LNCaP clone FGC (cell line): ENCODE data around the gene CDH8.

Source experiments
- DNase-seq: peaks from one replicate; pipeline ENCODE4 v3.0.0-alpha.2; 2011; ENCODE audit warnings: low read depth
- H3K4me3 ChIP-seq: 2 replicates; pipeline ENCODE4 v1.5.1; 2011; ENCODE audit warnings: mild to moderate bottlenecking, low read depth, low read length, control low read depth
- TF ChIP-seq, protein P1 (sequence below): IDR thresholded peaks from 2 replicates; pipeline ENCODE4 v1.5.1; 2012; ENCODE audit warnings: mild to moderate bottlenecking; ENCODE audit not compliant: control insufficient read depth, insufficient read depth; ENCODE audit errors: extremely low read depth

Gene CDH8, protein sequence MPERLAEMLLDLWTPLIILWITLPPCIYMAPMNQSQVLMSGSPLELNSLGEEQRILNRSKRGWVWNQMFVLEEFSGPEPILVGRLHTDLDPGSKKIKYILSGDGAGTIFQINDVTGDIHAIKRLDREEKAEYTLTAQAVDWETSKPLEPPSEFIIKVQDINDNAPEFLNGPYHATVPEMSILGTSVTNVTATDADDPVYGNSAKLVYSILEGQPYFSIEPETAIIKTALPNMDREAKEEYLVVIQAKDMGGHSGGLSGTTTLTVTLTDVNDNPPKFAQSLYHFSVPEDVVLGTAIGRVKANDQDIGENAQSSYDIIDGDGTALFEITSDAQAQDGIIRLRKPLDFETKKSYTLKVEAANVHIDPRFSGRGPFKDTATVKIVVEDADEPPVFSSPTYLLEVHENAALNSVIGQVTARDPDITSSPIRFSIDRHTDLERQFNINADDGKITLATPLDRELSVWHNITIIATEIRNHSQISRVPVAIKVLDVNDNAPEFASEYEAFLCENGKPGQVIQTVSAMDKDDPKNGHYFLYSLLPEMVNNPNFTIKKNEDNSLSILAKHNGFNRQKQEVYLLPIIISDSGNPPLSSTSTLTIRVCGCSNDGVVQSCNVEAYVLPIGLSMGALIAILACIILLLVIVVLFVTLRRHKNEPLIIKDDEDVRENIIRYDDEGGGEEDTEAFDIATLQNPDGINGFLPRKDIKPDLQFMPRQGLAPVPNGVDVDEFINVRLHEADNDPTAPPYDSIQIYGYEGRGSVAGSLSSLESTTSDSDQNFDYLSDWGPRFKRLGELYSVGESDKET

DNA sequence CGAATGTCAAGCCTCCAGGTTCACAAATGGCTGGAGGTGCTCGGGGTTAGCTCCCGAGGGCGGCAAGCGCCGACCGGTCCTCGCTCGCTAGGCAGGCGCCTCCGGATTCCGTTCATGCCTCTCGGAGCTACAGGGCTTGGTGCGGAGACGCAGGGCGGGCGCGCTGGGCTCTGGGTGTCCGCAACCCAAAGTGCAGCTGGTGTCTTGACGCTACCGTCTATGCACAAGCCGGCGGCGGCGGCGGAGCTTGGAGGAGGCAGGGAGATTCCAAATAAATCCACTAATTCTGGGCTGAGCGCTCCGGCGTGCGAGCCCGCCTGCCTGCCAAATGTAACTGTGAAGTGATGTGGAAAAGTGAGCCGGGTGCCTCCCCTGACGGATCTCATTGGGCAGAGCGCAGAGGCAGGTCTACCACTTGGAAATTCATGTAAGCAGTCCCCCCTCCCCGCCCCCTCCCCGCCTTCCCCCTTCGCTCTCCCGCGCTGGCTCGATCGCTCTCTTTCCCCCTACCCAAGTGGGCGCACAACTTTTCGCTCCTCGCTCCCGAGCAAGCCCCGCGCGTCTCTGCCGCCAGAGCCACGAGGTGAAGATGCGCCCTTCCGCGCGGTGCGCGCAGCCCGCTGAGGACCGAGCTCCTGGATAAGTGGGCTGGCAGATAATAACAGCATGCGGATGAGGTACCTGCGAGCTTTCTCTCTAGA, at the start of gene CDH8:
Gene CDH8, minus strand, starts transcription at position 338 of the 701 bp plus-strand sequence. CDS start 15,035 bp downstream, outside the sequence.
- DNase-seq: no peak
- TF ChIP-seq, protein P1, sequence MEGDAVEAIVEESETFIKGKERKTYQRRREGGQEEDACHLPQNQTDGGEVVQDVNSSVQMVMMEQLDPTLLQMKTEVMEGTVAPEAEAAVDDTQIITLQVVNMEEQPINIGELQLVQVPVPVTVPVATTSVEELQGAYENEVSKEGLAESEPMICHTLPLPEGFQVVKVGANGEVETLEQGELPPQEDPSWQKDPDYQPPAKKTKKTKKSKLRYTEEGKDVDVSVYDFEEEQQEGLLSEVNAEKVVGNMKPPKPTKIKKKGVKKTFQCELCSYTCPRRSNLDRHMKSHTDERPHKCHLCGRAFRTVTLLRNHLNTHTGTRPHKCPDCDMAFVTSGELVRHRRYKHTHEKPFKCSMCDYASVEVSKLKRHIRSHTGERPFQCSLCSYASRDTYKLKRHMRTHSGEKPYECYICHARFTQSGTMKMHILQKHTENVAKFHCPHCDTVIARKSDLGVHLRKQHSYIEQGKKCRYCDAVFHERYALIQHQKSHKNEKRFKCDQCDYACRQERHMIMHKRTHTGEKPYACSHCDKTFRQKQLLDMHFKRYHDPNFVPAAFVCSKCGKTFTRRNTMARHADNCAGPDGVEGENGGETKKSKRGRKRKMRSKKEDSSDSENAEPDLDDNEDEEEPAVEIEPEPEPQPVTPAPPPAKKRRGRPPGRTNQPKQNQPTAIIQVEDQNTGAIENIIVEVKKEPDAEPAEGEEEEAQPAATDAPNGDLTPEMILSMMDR: no peak
- no peak within 1 kb of the TSS for H3K4me3 ChIP-seq

DNA sequence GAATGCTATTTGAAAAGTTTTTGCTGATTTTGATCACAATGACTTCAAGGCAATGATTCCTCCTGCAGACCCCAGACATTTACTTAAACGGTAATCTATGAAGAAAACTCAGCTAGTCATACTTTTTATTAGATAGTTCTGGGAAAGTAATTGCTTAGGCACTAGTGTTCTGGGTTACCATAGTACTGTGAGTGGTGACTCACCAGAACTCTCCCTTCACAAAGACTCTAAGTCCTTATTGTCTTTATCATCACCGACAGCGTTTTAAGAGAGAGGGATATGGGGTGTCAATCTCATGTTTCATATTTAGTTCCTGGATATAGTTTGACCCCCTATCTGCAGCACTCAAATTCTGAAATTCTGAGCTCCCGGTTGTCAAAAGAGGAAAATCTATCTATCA, 43.0 kb upstream of the CDH8 start:
- TF ChIP-seq, protein P1: no peak
- no peak for DNase-seq
- no peak overlapping the region for H3K4me3 ChIP-seq

DNA sequence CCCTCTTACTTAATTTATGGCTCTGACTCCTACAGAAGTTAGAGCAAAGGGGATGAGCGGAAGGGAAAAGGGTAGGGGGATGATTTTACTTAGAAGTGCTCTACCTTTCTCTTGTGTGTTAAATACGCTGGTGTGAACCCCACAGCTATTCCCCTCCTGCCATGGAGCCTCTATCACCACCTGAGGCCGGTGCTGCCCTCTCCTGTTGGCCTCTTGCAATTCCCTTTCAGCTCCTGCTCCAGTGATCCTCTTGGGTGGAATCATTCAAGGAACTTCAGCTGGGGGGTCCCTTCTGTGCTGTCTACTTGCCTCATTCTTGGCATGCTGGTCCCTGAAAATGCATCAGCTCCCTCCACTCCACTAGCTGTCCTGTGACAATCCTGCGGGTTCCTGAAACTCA, 41.8 kb upstream of the CDH8 start:
- no peak overlapping the region for H3K4me3 ChIP-seq
- DNase-seq: no peak
- TF ChIP-seq, protein P1: peak; percentile 39

DNA sequence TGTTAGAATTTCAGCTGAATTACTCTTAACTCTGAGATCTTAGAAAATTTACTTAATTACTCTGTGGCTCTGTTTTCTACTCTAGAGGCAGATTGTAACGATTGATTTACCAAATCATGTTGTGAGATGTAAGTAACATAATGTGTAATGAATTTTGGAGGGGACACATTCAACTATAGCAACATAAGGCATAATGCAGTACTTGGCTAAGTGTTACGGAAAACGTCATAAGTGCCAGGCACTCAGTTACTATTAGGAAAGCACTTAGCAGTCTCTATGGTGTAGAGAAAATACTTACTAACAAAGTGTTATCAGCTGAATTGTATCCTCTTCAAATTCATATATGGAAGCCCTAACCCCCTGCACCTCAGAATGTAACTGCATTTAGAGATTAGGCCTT, 40.6 kb upstream of the CDH8 start:
- no peak for DNase-seq
- TF ChIP-seq, protein P1: no peak
- H3K4me3 ChIP-seq: no peak overlapping the region

DNA sequence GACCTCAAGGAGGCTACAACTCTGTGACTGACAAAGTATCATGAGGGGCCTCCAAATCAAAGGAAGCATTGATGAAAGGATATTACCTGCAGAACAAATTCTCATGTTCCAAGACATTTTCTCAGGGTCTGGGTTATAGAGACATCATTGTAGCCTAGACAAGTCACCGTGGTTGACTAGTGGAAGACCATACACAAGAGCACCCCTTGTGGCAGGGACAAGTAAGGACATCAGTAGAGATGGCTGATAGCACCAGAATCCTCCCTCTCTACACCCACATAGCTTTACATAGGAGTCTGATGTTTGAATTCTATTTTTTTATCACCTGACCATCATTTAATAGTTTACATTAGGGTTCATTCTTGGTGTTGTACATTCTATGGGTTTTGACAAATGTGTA, 32.5 kb upstream of the CDH8 start:
- TF ChIP-seq, protein P1: no peak
- DNase-seq: no peak
- H3K4me3 ChIP-seq: no peak overlapping the region

DNA sequence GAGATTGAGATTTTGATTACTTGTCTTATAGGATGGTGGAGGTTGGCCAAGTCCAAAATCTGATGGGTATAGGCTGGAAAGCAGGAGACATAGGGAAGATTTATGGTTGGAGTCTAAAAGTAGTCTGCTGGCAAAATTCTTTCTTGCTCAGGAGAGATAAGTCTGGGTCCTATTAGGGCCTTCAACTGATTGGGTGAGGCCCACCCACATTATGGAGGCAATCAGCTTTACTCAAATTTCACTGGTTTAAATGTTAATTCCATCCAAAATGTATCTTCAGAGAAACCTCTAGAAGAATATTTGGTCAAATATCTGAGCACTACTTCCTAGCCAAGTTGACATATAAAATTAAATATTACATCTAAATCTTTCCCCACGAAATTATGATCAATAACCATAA, 31.7 kb upstream of the CDH8 start:
- TF ChIP-seq, protein P1: no peak
- H3K4me3 ChIP-seq: no peak overlapping the region
- DNase-seq: no peak
